Activated gamma-delta T cell treated with Interleukin-2 at 50 U/mL for 16 hours (primary cell): Measurements from ENCODE around the gene CHAF1A.

Experiments
- DNase-seq: peaks from one replicate; pipeline ENCODE4 v3.0.0-alpha.2; 2020

Gene CHAF1A

DNA sequence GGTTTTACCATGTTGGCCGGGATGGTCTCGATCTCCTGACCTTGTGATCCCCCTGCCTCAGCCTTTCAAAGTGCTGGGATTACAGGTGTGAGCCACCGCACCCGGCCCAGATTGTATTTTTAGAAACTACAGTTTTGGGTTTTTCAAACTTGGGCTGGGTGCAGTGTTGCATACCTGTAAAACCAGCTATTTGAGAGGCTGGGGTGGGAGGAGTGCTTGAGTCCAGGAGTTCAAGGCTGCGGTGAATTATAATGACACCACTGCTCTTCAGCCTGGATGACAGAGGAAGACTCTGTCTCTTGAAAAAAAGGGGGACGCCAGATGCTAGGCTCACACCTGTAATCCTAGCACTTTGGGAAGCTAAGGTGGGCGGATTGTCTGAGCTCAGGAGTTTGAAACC, 4.2 kb downstream of the CHAF1A start:
- DNase-seq = no peak

- no peak for DNase-seq
Measured at GRCh38 chr19:4409123-4409933, 6.9 kb downstream of the CHAF1A start.

- DNase-seq = no peak
Measured at GRCh38 chr19:4413588-4413987, 11.1 kb downstream of the CHAF1A start.

DNA sequence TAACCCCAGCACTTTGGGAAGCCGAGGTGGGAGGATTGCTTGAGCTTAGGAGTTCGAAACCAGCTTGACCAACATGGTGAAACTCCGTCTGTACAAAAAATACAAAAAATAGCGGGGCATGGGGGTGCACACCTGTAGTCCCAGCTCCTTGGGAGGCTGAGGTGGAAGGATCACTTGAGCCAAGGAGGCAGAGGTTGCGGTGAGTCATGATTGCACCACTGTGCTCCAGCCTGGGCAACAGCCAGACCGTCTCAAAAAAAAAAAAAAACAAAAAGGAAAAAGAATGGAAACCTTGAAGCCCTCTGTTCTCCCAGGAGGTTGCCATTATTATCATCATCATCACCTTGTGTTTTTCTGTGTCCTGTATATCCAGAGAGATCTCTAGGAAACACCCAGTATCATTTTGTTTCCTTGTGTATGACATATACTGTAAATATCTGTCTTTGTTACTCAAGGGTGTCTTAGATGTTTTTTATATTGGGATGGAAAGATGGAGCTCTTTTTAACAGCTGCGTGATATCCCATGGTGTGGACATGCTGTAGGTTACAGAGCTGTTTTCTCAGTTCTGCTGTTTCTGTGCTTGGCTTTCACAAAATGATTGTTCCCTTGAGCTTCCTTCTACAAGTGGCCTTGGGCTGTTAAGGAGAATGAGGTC, 11.8 kb downstream of the CHAF1A start:
- DNase-seq = no peak

GRCh38 chr19:4414800-4415321, 12.4 kb downstream of the CHAF1A start:
- no peak for DNase-seq

GRCh38 chr19:4415352-4415751, 12.9 kb downstream of the CHAF1A start:
- no peak for DNase-seq

GRCh38 chr19:4416268-4416667, 13.8 kb downstream of the CHAF1A start:
- DNase-seq = no peak

DNA sequence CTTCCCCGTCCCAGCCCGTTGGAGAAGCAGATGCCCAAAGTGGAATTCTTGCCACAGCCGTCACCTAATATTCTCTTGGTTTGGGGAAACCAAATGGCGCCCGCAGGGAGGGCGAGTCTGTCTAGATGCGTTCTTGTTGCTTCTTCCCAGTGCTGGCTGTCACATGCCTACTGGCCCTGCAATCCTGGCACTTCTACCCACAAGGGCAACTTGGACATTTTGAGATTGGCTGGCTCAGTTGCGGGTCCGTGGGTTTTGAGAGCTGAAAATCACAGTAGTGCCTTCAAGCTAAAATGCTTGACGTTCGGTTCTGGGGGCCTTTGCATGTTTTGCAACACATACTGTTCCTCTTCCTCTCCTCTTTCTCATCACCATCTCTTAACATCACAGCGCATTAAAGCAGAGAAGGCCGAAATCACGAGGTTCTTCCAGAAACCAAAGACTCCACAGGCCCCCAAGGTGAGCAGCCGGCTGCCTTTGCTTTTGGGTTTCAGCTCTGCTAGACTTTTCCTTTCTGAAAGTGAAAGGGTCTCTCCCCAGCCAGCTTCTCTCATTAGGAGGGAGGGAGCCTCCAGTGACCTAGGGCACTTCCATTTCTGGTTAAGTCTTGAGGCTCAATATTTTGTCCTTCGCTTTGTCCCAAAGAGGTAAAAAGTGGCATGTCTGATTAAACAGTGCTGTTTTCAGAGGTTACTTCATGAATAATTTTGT, 21.1 kb downstream of the CHAF1A start:
- DNase-seq = no peak

- DNase-seq = no peak
Measured at GRCh38 chr19:4425537-4425936, 23.1 kb downstream of the CHAF1A start.

DNA sequence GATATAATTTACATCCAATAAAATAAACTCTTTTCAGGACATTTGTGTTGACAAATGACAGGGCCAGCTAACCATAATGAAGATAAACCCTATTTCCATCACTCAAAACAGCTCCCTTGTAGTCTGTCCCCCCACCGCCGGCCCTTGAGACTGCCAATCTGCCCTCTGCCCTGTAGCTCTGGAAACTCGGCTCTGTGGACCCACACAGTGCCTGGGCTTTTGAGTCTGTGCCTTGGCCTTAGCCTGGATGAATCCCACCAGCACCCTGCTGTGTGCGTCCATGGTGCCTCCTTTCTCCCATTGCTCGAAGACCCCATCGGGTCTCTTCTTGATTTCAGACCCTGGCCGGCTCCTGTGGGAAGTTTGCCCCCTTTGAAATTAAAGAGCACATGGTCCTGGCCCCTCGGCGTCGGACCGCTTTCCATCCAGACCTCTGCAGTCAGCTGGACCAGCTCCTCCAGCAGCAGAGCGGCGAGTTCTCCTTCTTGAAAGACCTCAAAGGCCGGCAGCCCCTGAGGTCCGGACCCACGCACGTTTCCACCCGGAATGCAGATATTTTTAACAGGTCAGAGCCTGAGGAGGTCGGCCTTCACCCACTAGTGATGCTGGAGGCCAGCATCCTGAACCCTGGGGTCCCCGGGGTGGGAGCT, 26.0 kb downstream of the CHAF1A start:
- no peak for DNase-seq

- DNase-seq = no peak
Measured at GRCh38 chr19:4429256-4429655, 26.8 kb downstream of the CHAF1A start.

- DNase-seq = no peak
Measured at GRCh38 chr19:4429771-4430171, 27.3 kb downstream of the CHAF1A start.

GRCh38 chr19:4430760-4431159, 28.3 kb downstream of the CHAF1A start:
- DNase-seq = no peak

DNA sequence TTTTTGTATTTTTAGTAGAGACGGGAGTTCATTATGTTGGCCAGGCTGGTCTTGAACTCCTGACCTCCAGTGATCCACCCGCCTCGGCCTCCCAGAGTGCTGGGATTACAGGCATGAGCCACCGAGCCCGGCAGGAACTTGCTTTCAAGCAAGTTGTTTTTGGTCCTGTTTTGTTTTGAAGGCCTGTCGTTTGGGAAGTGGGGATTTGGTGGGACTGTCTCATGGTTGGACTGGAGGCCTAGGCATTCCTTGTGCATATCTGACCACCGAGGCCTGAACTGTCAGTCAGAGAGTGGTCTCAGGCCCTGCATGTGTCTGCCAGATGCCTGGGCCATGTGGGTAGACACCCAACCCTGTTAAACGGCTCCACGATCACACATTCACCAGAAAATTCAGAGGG, 28.9 kb downstream of the CHAF1A start:
- no peak for DNase-seq

DNA sequence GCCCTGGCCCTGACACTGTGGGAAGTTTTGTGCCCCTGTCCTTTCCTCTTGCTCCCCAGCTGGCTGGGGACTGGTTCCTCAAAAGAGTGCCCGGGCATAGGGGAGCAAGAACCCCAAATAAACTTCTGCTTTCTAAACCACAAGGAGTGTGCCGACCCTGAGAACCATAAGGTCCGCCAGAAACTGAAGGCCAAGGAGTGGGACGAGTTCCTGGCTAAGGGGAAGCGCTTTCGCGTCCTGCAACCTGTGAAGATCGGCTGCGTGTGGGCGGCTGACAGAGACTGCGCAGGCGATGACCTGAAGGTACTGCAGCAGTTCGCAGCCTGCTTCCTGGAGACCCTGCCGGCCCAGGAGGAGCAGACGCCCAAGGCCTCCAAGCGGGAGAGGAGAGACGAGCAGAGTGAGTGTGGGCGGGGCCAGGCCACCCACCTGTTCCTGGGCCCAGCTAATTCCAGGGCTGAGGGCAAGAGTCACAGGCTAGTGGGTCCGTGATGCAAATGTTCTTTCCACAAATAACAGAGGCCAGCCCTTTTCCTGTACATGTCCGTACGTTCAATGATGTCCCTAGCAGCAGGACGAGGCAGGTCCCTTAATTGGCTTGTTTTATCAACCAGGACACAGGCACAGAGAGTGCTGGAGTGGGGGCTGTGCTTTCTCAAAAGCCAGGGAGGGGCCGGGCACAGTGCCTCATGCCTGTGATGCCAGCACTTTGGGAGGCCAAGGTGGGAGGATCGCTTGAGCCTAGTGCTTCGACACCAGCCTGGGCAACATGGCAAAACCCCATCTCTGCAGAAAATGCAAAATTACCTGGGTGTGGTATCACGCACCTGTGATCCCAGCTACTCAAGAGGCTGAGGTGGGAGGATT, 29.6 kb downstream of the CHAF1A start:
- DNase-seq = no peak

GRCh38 chr19:4432918-4433506, 30.6 kb downstream of the CHAF1A start:
- no peak for DNase-seq

DNA sequence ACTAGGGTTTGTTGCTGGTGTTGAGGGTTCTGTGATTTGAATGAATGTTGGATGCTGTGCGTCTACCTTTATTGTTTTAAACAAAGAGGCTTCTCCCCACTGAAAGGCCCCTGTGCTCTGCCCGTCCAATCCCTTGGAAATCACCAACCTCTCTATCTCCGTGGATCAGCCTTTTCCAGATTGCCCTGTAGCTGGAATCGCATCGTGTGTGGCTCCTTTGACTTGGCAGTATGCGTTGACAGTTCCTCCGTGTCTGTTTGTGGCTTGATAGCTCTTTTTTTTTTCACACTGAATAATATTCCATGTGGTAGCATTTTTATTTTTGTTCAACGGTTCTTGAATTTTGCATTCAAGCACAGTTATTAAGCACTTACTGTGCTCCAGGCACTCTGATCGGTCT, 32.0 kb downstream of the CHAF1A start:
- DNase-seq = no peak

DNA sequence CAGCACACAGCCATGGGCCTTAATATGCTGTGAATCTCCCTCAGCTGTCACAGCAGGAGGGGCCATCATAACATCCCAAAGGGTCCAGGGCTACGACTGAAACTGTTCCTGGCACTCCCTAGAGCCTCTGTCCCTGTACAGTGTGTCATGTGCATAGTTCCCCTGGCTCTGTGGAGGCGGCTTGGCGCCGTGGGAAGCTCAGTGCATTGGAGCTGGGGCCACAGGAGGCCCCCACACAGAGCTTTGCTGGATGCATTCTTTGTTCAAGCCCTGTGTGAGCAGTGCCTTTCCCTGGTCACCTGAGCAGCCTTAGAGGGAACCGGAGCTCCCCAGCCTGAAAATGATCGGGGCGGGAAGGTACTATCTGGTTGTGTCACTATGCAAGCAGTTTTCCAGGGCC, 33.8 kb downstream of the CHAF1A start:
- no peak for DNase-seq

DNA sequence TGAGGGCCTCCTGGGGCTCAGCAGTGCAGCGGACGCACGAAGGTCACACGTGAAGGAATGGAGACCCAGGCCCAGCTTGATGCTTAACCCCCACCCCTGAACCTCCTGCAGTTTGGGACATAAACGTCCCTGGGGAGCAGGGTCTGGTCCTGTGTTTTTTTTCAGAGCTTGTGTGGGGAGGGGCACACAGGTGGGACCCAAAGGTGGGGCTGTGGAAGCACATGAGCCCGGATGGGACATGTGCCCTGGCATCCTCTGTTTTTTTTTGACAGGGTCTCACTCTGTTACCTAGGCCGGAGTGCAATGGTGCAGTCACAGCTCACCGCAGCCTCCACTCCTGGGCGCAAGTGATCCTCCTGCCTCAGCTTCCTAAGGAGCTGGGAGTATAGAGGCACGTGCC, 34.7 kb downstream of the CHAF1A start:
- no peak for DNase-seq

GRCh38 chr19:4439243-4439642, 36.8 kb downstream of the CHAF1A start:
- DNase-seq = no peak

GRCh38 chr19:4441994-4442818, 39.8 kb downstream of the CHAF1A start:
- no peak for DNase-seq
